HepG2 (cell line): Measurements from ENCODE around the gene TUBG1. TPM values are rescaled to one million over a fixed set of nuclear protein-coding genes. Genes with fewer than 3 reads are reported as not detected.

Experiments
- ATF1 ChIP-seq: IDR thresholded peaks from 2 replicates; pipeline ENCODE4 v1.6.1; 2016; ENCODE audit warnings: mild to moderate bottlenecking, control low read depth
- CBFB ChIP-seq: sonication (generic); formaldehyde crosslinking; IDR thresholded peaks from 2 replicates; pipeline ENCODE4 v1.4.0; 2020; ENCODE audit warnings: missing genetic modification reagents
- CREB3 ChIP-seq: sonication (generic); formaldehyde crosslinking; IDR thresholded peaks from 2 replicates; pipeline ENCODE4 v1.5.0; 2020; ENCODE audit warnings: missing genetic modification reagents
- ETV6 ChIP-seq: sonication (generic); formaldehyde crosslinking; conservative IDR thresholded peaks from 2 replicates; pipeline ENCODE4 v1.4.0; 2020; ENCODE audit warnings: missing genetic modification reagents
- FOXO4 ChIP-seq: sonication (generic); formaldehyde crosslinking; conservative IDR thresholded peaks from 2 replicates; pipeline ENCODE4 v1.8.1; 2023; ENCODE audit warnings: missing genetic modification reagents
- HES4 ChIP-seq: sonication (generic); formaldehyde crosslinking; IDR thresholded peaks from 2 replicates; pipeline ENCODE4 v1.9.0; 2021; ENCODE audit warnings: mild to moderate bottlenecking, missing genetic modification reagents, borderline replicate concordance
- HOXD1 ChIP-seq: sonication (generic); formaldehyde crosslinking; IDR thresholded peaks from 2 replicates; pipeline ENCODE4 v1.5.0; 2020; ENCODE audit warnings: missing genetic modification reagents
- MBNL3 ChIP-seq: fragments of 250-450 bp; sonication (Bioruptor Pico); conservative IDR thresholded peaks from 2 replicates; pipeline ENCODE4 v1.8.0; 2022; ENCODE audit warnings: mild to moderate bottlenecking, inconsistent platforms
- MTA1 ChIP-seq: sonication (generic); formaldehyde crosslinking; IDR thresholded peaks from 2 replicates; pipeline ENCODE4 v1.4.0; 2020; ENCODE audit warnings: missing genetic modification reagents, mild to moderate bottlenecking, borderline replicate concordance
- NFE2L2 ChIP-seq: fragments of 150-350 bp; IDR thresholded peaks from 2 replicates; pipeline ENCODE4 v1.6.1; 2014; ENCODE audit warnings: low read length
- NR1H2 ChIP-seq: sonication (generic); formaldehyde crosslinking; IDR thresholded peaks from 2 replicates; pipeline ENCODE4 v1.8.1; 2022; ENCODE audit warnings: low read depth, missing genetic modification reagents, borderline replicate concordance
- PHF8 ChIP-seq: sonication (generic); formaldehyde crosslinking; IDR thresholded peaks from 2 replicates; pipeline ENCODE4 v1.5.0; 2020; ENCODE audit warnings: missing genetic modification reagents
- POGZ ChIP-seq: sonication (generic); formaldehyde crosslinking; IDR thresholded peaks from 2 replicates; pipeline ENCODE4 v1.4.0; 2020; ENCODE audit warnings: mild to moderate bottlenecking, missing genetic modification reagents
- SP1 ChIP-seq, 2 experiments: fragments of 450-650 bp in 1 of 2; sonication (generic) in 1 of 2; formaldehyde crosslinking in 1 of 2; IDR thresholded peaks; 2 replicates each; pipeline versions ENCODE4 v1.4.0 to v1.6.1; 2016 to 2020; ENCODE audit warnings: missing genetic modification reagents in 1 of 2
- TFDP1 ChIP-seq: IDR thresholded peaks from 2 replicates; pipeline ENCODE4 v1.6.1; 2016; ENCODE audit warnings: missing compliant biosample characterization, missing genetic modification reagents, borderline replicate concordance
- TGIF2 ChIP-seq: IDR thresholded peaks from 2 replicates; pipeline ENCODE4 v1.6.1; 2016; ENCODE audit warnings: control low read depth, missing compliant biosample characterization
- U2AF1 ChIP-seq: fragments of 200-400 bp; formaldehyde crosslinking; optimal IDR thresholded peaks from 2 replicates; pipeline ENCODE3; 2017; ENCODE audit warnings: mild to moderate bottlenecking, low read depth, low read length
- ZBTB4 ChIP-seq: sonication (generic); formaldehyde crosslinking; IDR thresholded peaks from 2 replicates; pipeline ENCODE4 v1.4.0; 2020; ENCODE audit warnings: missing genetic modification reagents, mild to moderate bottlenecking, borderline replicate concordance
- ZFP91 ChIP-seq: sonication (generic); formaldehyde crosslinking; IDR thresholded peaks from 2 replicates; pipeline ENCODE4 v1.9.0; 2022; ENCODE audit warnings: missing genetic modification reagents, mild to moderate bottlenecking, borderline replicate concordance
- ZNF766 ChIP-seq: sonication (generic); formaldehyde crosslinking; IDR thresholded peaks from 2 replicates; pipeline ENCODE4 v1.5.0; 2020; ENCODE audit warnings: missing genetic modification reagents, borderline replicate concordance
- ZSCAN21 ChIP-seq: sonication (generic); formaldehyde crosslinking; IDR thresholded peaks from 2 replicates; pipeline ENCODE4 v1.8.0; 2022; ENCODE audit warnings: mild to moderate bottlenecking, missing genetic modification reagents, moderate library complexity, borderline replicate concordance
- polyA plus RNA-seq, 8 experiments: library from polyadenylated mRNA; depleted of rRNA in 3 of 8; stranded (reverse) in 7 of 8; unstranded in 1 of 8; fragments of >200 nt; fragmentation: Illumina TruSeq in 4 of 8; extraction: Trizol in 4 of 8; gene quantifications; 2 replicates each; pipeline versions ENCODE4 v1.2.1 to v1.2.3, GENCODE V29; 2011 to 2016; ENCODE audit warnings: low read depth in 4 of 8, missing spikeins in 1 of 8, mixed read lengths in 1 of 8; ENCODE audit not compliant: insufficient read depth in 1 of 8
- total RNA-seq, 5 experiments: library from RNA; depleted of rRNA; stranded (reverse); fragments of >200 nt; fragmentation: Illumina TruSeq; extraction: Trizol; gene quantifications; 2 replicates each; pipeline ENCODE4 v1.2.3, GENCODE V29; 2016; ENCODE audit warnings: low read depth in 1 of 5

The TUBG1 gene
- total and polyA plus RNA-seq, 2 of the 13 experiments (the other 11 are each of a cell fraction or from before 2014, with no cell fraction given): 74.1 to 137 TPM

GRCh38 chr17:42561897-42562387 is 47.5 kb upstream of the TUBG1 start, which contains the start of gene COASY (continued):
- TF ChIP-seq ATF1 (CRISPR knock-in tag) (no peak), U2AF1 (no peak), PHF8 (CRISPR knock-in tag) (peak; percentile 73), CREB3 (no peak), MBNL3 (CRISPR knock-in tag) (no peak), HES4 (CRISPR knock-in tag) (peak; percentile 35; the same call in 1 of the 2 replicates), CBFB (CRISPR knock-in tag) (peak; percentile 100), ZNF766 (CRISPR knock-in tag) (0 out of 2 replicates have a peak, but pooled peaks have one; percentile 76), HOXD1 (CRISPR knock-in tag) (peak; percentile 90), NR1H2 (CRISPR knock-in tag) (no peak), SP1 (IDR thresholded peaks at IDR 0.05) (peak; percentile 93), SP1 (CRISPR knock-in tag; IDR thresholded peaks at IDR 0.05) (peak; percentile 68), TFDP1 (CRISPR knock-in tag) (peak; percentile 69), FOXO4 (0 out of 2 replicates have a peak, but pooled peaks have one; percentile 71), NFE2L2 (peak; percentile 1; the same call in 1 of the 2 replicates), TGIF2 (CRISPR knock-in tag) (peak; percentile 78; the same call in 1 of the 2 replicates), MTA1 (CRISPR knock-in tag) (no peak), ZFP91 (peak; percentile 65), ZSCAN21 (CRISPR knock-in tag) (0 out of 2 replicates have a peak, but pooled peaks have one; percentile 43), POGZ (peak; percentile 81), ZBTB4 (CRISPR knock-in tag) (no peak), ETV6 (peak; percentile 49)
